Measurements from ENCODE around the gene AZI2.

Gene AZI2

DNA sequence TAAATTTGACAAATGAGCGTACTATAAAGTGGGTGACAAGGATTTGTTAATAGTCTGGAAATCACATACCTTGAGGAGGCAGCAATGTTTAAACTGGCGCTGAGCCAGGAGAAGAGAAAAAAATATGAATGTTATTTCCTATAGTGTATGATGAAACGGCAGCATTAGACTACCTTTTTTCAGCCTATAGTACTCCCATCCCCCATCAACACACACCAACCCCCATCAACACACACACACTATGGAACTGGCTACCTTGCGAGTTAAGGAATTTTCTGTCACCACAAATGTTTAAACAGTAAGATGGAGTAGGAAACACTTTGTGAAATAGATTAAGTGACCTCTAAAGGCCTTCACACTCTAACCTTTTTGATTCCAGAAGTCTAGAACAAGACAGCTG is 46.9 kb downstream of the AZI2 start:
- DNase-seq (ENCODE audit: low spot score) = no peak

DNA sequence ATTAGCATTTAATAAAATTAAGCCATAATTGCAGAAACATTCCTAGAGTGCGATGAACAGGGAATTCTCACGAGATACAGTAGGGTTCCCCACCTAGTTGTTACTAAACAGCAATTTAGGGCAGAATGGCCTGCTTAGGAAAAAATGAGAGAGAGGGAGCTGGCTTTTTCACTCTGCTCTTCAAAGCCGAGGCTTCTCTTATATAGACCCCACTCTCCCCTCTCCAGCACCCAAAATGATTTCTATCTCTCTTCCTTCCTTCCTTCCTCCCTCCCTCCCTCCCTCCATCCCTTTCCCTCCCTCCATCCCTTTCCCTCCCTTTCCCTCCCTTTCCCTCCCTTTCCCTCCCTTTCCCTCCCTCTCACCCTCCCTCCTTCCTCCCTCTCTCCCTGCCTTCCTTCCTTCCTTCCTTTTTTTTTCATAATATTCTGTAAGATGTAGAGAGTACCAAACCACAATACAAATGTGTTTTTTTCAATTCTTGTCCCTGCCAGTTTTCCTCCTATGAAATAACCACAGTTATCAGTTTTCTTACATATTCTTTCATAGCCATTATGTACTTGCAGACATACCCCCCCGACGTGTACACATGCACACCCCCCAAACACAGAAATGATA is 48.2 kb downstream of the AZI2 start:
- DNase-seq (ENCODE audit: low spot score) = no peak

DNA sequence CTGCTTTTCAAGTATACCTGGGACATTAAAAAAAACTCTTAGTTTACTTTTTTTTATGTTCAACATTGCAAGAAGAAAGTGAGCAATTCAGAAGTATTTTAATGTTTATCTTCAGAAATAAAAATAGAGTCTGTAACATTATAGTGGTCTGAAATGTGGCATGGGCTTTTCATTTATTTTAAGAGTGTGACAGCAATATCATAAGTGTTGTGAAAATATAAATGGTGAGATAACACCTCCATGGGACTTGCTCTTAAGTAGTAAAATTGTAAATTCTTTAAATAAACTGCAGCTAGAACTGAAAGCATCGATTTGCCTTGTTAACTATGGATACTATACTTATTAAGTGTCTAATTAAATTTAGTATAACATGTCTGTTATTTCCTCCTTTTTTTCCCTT is 48.9 kb downstream of the AZI2 start:
- DNase-seq (ENCODE audit: low spot score) = no peak

DNA sequence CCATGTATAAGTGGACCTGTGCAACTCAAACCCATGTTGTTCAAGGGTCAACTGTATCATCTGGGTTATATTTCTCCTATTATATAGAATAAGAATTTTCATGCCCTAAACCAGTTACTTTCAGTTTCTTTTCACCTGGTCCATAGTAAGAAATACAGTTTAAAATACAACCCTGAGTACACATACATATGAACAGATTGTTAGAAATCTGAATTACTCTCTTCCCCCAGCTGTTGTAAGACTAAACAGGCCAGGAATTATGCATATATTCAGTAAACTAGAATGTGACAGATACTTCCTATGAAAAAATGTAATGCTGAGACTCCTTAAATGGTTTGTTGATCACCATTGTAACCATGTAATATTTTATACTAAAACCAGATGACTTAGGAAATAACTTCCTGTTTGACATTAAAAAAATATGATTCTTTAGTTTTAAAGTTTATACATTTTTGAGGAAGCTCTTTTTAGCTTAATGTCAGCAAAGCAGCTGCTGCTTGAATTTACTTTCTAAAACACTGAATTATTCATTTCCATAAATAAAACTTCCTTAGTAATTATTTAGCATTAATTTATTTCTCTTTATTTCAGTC is 52.6 kb downstream of the AZI2 start:
- peak; percentile 8 for DNase-seq (ENCODE audit: low spot score)

DNA sequence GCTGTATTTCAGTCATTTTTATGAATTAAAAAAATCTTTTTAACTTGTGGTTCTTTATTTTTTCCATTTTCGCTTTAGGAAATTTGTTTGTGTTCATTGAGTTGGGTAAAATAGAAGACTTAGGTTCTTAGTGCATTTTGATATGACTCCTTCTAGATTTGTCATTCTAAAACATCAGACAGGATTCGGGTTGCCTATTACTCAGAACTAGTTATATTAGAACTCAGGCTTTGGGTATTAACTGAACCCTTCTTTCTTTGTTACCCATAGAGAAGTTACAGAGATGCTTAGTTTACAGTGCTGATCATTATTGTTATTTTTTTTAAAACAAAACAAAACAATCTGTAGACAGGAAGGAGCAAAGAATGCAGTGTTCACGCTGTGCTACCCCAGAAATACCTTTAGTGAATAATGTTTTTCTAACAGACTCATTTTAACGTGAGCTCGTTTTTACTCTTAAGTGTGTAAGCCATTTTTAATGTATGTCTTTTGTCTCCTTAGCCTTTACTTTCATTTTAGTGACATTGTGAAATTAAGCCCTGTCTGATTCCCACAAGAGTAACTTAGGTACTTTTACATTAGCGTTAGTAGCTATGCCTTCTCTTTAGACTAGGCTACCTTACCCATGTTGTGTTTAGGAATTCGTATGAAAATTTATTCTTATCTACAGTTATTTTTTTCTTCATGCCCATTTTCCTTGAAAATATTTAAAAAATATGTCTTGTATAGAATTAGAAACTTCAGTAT is 53.8 kb downstream of the AZI2 start:
- DNase-seq (ENCODE audit: low spot score) = no peak

DNA sequence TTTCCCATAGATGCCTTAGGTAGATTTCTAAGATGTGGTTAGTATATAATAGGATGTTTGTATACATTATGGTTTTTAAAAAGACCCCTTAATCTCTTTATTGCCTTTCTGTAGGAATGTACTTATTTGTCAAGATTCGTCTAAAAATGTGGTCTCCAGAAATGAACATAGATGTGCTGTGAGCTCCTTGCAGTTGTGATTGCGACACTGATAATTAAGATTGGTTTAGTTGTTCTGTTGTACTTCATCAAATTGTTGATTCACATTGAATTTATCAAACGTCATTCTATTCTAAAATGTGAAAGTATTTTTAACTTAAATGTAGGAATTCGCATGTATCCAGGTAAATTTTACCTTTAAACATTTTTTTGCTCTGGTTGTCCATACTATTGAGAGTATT is 56.0 kb downstream of the AZI2 start:
- DNase-seq (ENCODE audit: low spot score) = no peak

DNA sequence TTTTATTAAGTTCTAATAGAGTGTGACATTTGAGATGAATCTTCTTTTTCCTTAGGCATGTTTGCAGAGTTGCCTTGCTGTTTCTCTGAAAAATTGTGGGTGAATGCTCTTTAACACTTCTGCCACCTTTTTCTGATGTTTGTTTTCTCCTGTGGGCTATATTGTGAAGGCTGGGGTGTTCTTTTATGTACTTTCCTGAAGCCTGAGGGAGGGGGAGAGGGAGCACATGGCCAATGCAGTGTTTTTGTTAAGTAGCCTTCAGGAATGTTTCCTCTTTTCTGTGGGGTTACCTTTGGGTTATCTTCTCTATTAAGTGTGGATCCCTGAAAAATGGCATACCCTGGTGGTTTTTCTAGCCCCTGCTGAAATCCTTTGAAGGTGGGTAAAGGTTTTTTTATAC is 57.0 kb downstream of the AZI2 start:
- DNase-seq (ENCODE audit: low spot score) = no peak

DNA sequence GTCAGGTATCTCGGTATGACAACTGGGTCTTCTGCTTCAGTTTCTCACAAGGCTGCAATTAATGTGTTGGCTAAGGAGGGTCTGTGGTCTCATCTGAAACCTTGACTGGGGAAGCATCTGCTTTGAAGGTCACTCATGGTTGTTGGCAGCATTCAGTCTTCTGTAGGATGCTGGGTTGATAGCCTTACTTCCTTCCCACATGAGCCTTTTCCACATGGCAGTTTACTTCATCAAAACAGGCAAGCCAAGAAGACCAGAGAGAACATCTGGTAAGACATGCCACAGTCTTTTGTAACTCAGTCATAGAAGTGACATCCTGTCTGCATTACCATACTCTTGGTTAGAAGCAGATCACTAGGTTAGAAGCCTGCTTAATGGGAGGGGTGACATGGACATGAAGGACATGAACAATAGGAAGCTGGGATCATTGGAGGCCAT is 57.7 kb downstream of the AZI2 start:
- no peak for DNase-seq (ENCODE audit: low spot score)

DNA sequence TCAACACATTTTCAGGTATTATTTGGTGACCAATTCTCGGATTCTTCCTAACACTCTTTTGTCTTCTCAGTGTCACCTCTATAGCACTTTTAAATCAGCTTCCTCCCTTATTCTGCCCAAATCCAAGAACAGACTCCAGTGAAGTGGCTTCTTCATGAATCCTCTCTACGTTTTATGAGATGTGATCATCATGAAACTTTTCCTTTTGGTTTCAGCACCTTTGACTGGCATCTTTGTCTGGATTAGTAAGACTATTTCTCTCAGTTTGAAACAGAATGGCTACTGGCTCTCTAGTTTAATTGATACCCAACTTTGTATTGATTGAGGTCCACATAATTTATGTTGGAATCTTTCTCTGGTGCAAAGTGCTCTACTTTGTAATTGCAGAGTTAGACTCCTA is 61.6 kb downstream of the AZI2 start:
- no peak for DNase-seq (ENCODE audit: low spot score)

DNA sequence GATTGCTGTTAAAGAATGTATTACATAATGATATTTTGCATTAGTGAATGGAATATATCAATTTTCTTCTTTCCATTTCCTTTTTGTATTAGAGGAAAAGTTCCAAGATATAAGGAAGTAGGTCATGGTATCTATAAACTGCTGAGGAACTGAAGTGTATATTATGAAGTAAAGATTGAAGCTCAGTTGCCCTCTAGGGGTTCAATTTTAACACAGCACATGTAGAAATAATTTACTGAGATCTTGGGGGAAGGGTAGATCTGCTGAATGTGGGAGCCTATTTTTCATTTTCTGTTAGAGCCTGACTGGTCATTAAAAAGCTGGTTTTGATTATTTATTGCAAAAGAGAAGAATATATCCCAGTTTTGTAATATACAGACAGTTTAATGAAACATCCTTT is 62.0 kb downstream of the AZI2 start:
- peak; percentile 50 for DNase-seq (ENCODE audit: low spot score)

DNA sequence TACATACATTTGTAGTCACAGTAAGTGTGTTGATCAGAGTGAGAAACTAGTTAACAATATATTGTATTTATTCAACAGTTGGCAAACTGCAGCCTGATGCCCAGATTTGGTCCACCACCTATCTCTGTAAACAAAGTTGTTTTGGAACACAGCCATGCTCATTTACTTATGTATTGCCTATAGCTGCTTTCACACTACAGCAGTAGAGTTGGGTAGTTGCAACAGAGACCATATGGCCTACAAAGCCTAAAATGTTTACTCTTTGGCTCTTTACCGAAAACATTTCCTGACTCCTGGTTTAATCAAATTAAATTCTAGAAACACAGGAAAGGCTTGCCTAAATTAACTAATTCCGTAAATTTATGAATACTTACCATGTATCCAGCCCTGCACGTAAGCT is 67.8 kb downstream of the AZI2 start:
- DNase-seq (ENCODE audit: low spot score) = no peak

DNA sequence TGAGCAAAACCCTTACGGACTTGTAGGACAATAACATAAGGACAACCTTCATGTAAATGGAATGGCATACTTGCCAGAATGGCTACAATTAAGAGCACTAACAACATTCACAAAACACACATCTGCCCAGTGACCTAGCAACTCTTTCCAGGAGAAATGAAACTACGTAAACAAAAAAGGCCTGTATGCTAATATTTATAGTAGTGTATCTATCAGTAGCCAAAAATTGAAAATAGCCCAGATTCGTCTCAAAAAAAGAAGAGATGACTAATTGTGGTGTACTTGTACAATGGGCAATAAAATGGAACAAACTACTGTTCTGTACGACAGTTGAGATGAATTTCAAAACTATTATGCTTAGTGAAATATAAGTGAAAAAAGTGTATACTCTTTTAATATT is 68.9 kb downstream of the AZI2 start:
- DNase-seq (ENCODE audit: low spot score) = no peak

DNA sequence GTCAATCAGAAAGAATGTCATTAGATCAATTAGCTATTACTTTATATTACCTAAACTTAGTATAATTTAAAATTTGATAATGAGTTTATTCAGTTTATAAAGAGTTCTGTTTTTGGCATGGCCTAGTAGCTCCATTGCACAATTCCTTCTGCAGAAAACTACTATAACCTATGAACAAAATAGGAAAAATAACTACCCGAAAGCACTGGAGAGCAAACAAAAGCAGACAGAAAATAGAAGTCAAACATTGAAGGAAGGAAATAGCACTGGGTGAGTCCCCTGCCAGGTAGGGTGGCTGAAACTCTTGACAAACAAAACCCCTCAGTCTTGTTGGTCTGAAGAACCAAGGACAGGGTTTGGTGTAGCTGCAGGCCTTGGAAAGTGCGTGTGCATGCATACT is 69.7 kb downstream of the AZI2 start:
- DNase-seq (ENCODE audit: low spot score) = no peak

DNA sequence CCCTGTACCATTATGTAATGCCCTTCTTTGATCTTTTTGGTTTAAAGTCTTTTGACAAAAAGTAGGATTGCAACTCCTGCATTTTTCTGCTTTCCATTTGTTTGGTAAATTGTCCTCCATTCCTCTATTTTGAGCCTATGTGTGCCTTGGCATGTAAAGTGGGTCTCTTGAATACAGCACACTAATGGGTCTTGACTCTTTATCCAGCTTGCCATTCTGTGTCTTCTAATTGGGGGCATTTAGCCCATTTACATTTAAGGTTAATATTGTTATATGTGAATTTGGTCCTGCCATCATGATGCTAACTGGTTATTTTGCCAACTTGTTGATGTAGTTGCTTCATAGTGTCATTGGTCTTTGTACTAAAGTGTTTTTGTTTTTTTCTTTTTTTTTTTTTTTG is 74.8 kb downstream of the AZI2 start:
- no peak for DNase-seq (ENCODE audit: low spot score)
